GM20431 (cell line): ENCODE data around the gene SP110.
"Not testable (repeated sequence)": the region's sequence is repeated elsewhere in the genome, so short reads cannot be mapped to it uniquely, and the experiment has no call there.

Source experiments
- in situ Hi-C: fragments of 300-500 bp; cut with MseI, MboI; formaldehyde crosslinking; loops from one replicate; pipeline ENCODE4 v1.15.0; 2020; ENCODE audit warnings: low sequenced_read_pairs; ENCODE audit not compliant: unreplicated experiment

The SP110 gene

DNA sequence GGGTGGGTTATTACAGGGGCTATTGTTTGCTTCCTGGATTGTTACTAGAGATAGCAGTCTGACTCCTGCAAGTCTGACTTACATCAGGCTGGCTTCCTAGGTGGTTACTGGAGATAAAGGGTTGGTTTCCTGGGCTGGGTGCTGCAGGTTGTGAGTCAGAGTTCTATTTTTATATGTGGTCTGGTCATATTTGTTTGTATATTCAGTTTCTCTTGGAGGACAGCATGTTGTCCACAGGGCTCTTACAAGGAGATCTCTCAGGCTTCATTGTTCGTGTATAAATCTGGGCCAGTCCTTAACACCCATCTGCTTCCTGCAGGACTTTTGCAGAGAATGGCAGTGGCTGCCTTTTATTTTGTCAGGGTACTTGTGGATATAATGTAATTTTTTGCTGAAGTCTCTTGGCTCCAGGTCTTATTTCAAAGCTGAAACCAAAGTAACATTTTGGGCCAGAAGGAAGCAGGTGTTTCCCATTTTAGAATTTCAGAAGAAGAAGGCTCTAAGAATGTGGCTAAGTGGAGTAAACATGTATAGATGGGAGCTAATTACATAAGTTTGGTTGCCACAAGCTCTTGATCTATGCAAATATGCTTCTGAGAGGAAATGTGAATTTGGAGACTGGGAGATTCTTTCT is 85.2 kb downstream of the SP110 start:
- in situ Hi-C loops, result no loop called here

DNA sequence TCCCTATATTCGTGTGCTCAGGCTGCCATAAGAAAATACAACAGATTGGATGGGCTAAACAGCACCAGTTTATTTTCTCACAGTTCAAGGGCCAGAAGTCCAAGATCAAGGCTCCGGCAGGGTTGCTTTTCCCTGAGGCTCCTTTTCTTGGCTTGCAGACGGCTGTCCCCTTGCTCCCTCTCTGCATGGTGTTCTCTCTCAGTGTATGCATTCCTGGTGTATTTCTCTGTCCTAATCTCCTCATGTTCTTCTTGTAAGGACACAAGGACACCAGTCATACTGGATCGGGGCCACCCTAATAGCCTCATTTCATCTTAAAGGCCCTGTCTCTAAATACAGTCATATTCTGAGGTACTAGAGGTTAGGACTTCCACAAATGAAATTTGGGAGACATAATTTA is 88.4 kb downstream of the SP110 start:
- in situ Hi-C loops, result no loop called here

DNA sequence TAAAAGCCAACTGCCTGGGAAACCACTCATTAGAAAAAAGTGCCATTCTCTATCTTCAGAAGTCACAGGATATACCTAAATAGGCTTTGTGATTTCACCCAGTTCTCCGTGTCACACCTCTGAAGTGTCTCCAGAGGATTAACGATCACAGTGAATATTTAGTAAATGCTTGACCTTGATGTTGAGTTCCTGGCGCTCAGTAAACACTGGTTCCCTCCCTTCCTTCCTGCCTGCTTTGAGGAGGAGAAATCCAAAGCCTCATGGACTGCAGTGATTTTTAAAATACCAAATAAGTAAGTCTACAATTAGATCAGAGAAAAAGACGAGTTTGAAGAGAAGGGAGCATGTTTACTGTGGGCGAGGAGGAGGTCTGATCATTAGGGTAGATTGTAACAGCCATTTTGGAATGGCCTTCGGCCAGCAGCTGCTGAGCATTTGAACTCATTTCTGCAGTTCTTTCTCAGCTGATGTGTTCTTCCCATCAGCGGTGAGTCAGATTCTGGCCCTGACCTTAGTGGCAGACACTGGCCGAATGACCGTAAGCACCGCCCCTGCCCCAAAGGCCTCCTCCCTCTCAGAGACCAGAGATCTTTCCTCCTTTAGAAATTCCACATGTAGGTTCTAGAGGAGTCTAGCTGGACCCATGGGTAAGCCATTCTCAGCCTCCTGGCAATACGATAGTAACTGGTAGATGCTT is 89.0 kb downstream of the SP110 start:
- in situ Hi-C loops, result no loop called here

DNA sequence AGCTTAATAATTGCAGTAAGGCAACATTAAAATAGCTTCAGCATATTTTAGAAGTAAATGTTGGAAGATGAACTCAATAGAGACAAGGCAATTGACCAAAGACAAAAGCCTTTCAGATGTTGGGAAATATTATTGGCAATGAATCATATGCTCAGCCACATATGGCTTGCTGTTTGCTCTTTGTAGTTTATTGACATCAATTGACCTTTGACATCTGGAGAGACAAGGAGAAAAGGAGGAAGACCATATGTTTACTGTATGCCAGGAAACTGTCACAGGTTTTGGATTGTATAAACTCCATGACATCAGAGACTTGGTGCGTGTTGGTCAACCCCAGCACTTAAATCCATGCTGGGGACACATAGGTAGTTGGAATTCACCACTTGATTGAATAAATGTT is 90.4 kb downstream of the SP110 start:
- in situ Hi-C loops, result no loop called here

DNA sequence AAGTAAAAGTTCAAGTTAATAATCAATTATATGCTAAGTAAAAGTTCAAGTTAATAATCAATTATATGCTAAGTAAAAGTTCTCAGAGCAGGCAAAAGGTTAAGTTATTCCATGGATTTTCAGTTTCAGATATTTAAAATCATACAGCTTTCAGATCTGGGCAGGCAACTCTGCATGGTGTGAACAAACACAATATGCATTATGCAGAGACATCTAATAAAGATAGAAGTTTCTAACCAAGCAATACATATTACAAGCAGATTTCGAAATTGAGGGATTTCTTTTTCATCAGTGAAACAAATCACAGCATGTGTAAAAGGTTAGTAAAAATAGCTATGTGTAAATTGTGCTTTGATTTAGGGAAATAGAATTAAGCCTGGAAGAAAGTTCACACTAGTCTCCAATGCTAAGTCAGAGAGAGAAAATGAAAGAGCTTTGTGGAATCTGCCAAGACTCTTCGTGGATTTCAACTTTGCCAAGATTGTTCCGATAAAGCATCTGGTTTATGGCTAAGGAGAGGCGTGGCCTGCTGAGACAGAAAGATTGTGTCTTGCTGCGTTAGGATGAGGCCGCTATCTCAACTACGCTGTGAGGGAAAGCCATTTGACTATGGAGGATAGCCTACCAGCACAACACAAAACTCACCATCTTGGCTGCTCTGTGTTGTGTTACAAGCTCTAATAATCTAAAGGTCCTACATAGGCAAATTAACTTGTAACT is 91.0 kb downstream of the SP110 start:
- in situ Hi-C loops, result no loop called here

DNA sequence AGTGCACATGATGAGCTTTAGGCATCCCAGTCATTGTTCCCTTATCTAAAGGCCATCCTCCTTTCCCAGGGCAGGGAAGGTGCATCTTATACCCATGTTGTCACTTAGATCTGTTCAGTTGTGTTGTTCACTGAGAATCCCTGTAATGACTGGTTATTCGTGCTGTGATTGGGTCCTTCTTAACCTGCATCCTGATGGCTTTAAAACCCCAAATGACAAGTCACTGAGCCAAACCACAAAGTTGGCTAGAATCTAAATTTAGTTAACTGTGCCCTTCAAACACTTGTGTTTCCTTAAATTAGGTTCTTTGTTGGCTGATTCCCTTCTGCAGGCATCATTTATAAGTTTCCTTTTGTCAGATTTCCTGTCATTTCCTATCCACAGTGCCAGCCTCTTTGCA is 92.6 kb downstream of the SP110 start:
- in situ Hi-C loops, result no loop called here

DNA sequence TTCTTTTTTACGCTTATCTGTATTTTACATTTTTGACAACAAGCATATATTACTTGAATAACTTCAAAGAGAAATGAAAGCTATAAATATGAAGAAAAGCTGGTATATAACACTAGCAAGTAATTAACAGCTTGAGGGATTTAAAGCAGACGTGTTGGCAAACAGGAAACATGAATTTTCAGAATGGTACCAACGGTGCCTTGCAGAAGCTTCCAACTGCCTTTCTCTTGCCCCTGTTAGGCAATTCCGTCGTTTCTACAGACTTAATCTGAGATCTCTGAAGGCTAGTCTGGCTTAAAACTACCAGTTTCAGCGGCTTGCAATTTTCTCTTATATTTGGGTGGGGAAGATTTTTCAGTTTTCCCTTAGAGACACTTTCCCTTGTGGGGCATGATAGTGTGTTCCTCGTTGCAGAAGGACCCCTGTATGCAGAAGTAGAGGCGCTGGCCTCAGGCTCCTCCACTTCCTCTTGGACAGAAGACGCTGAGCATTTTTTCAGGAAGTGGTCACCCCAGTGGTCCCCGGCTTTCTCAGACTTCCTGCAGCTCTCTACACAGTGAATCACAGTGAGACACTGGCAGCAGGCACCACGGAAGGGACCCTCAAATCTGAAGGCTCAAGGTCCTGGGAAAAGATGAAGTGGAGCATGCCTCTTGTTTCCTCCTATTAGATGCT is 94.9 kb downstream of the SP110 start:
- in situ Hi-C loops, result no loop called here

DNA sequence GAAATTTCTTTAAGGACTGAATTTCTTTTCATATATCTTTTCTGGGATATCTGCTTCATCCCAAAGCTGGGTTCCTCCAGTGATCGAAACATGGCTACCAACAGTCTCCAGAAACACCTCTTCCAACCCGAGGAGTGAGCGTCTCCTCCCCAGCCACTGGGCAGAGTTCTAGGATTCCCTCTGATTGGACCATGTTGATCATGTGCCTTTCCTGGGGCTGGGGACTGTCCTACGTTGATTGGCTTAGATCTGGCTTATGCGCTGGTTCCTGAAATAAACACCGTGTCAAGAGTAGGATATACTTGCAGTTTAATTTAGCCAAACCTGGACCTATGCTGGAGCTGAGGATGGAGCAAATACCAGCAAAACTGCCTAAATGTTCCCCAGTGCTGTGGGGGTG is 95.5 kb downstream of the SP110 start:
- in situ Hi-C loops, result no loop called here

DNA sequence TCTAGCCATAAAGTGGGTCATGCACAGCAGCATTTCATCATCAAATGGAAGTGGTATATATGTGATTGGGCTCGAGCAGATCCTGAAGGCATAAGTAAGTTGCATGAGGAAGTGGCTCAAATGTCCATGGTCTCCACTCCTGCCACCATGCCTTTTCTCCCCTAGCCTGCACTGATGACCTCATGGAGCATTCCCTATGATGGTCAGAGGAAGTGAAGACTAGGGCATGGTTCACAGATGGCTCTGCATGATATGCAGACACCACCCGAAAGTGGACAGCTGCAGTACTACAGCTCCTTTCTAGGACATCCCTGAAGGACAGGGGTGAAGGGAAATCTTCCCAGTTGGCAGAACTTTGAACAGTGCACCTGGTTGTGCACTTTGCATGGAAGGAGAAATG is 99.4 kb downstream of the SP110 start:
- in situ Hi-C loops, result not testable (repeated sequence)

DNA sequence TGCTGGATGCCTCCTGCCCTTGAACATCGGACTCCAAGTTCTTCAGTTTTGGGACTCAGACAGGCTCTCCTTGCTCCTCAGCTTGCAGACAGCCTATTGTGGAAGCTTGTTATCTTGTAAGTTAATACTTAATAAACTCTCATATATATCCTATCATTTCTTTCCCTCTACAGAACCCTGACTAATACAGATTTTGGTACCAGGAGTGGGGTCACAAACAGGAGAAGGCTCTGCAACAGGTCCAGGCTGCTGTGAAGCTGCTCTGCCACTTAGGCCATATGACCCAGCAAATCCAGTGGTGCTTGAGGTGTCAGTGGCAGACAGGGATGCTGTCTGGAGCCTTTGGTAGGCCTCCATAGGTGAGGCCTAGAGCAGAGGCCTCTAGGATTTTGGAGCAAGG is 100.0 kb downstream of the SP110 start:
- in situ Hi-C loops, result not testable (repeated sequence)
